RWPE2 (cell line): ENCODE measurements around the gene ULK3.

ENCODE experiments used
- ATAC-seq: fragments of 200-7000 bp; cut with Tn5 transposase; 3 replicates; pipeline ENCODE4 v1.9.1; 2021; ENCODE audit warnings: low read depth
- DNase-seq: peaks from one replicate; pipeline ENCODE4 v3.0.0-alpha.2; 2020; ENCODE audit warnings: low spot score
- H3K27ac ChIP-seq: fragments of 450-650 bp; 2 replicates; pipeline ENCODE4 v1.5.1; 2017; ENCODE audit warnings: mild to moderate bottlenecking; ENCODE audit not compliant: poor library complexity, severe bottlenecking
- H3K27me3 ChIP-seq: fragments of 250-450 bp; sonication (Bioruptor Pico); 2 replicates; pipeline ENCODE4 v1.5.1; 2021; ENCODE audit warnings: mild to moderate bottlenecking, moderate library complexity; ENCODE audit not compliant: insufficient read depth, poor library complexity, severe bottlenecking
- H3K36me3 ChIP-seq: fragments of 250-450 bp; sonication (Bioruptor Pico); 2 replicates; pipeline ENCODE4 v1.5.1; 2020; ENCODE audit warnings: low read depth, mild to moderate bottlenecking, moderate library complexity
- H3K4me1 ChIP-seq: fragments of 250-450 bp; sonication (Bioruptor Pico); 2 replicates; pipeline ENCODE4 v1.5.1; 2021; ENCODE audit warnings: mild to moderate bottlenecking, moderate library complexity; ENCODE audit not compliant: insufficient read depth, poor library complexity, severe bottlenecking
- H3K4me3 ChIP-seq: fragments of 250-450 bp; sonication (Bioruptor Pico); 2 replicates; pipeline ENCODE4 v1.5.1; 2021; ENCODE audit warnings: mild to moderate bottlenecking, moderate library complexity; ENCODE audit not compliant: severe bottlenecking
- H3K9me3 ChIP-seq: fragments of 250-450 bp; sonication (Bioruptor Pico); 2 replicates; pipeline ENCODE4 v1.5.1; 2021; ENCODE audit warnings: mild to moderate bottlenecking, moderate library complexity; ENCODE audit not compliant: severe bottlenecking
- CTCF ChIP-seq: fragments of 450-650 bp; IDR thresholded peaks from one replicate; pipeline ENCODE4 v1.5.1; 2017; ENCODE audit warnings: mild to moderate bottlenecking, moderate library complexity; ENCODE audit not compliant: poor library complexity, severe bottlenecking

The ULK3 gene

GRCh38 chr15:74864296-74864695, 21.3 kb upstream of the ULK3 start:
- H3K9me3 ChIP-seq: no peaks in the 10 kb centered on the region
- DNase-seq (no peak), ATAC-seq (no peak)
- H3K27me3 ChIP-seq: no peaks in the 10 kb centered on the region
- no peak for TF ChIP-seq CTCF
- no peak overlapping the region for H3K4me3 ChIP-seq
- peak overlapping the region; percentile 74 for H3K27ac ChIP-seq
- H3K36me3 ChIP-seq: peaks cover 22% of the 10 kb centered on the region
- peaks cover 43% of the 10 kb centered on the region for H3K4me1 ChIP-seq

DNA sequence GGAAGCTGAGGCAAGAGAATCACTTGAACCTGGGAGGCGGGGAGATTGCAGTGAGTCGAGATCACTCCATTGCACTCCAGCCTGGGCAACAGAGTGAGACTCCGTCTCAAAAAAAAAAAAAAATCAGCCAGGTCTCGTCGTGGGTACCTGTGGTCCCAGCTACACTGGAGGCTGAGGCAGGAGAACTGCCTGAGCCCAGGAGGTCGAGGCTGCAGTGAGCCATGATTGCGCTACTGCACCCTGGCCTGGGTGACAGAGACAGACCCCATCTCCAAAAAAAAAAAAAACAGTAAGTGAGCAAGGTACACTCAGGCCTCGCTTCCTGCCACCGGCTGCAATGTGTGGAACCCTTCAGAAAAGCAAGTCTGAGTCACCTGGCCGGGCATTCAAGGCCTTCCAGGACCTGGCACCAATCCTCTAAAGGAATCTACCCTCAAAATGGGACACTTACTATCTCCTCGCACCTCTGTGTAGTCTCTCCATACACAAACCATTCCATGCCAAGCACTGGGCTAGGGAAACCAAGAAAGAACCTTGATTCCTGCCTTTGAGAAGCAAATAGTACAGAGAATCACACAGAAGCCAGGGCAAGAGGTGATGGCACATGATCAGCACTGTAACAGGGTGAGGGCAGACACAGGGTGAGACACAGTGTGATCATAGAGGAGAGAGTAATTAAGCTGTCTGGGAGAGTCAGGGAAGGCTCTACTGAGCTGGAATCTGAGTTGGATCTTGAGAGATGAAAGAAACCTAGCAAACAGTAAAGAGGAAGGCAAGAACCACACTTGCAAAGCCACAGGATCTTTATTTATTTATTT, 20.5 kb upstream of the ULK3 start:
- TF ChIP-seq CTCF: no peak
- Histone ChIP-seq H3K9me3 (no peaks in the 10 kb centered on the region), H3K4me1 (peaks cover 43% of the 10 kb centered on the region), H3K27me3 (no peaks in the 10 kb centered on the region), H3K36me3 (peaks cover 17% of the 10 kb centered on the region), H3K4me3 (no peak overlapping the region), H3K27ac (peak overlapping the region; percentile 74)
- ATAC-seq (peak; percentile 70), DNase-seq (no peak)

- H3K4me3 ChIP-seq: no peak overlapping the region
- TF ChIP-seq CTCF: no peak
- H3K9me3 ChIP-seq: no peaks in the 10 kb centered on the region
- no peak overlapping the region for H3K27ac ChIP-seq
- H3K27me3 ChIP-seq: no peaks in the 10 kb centered on the region
- DNase-seq (no peak), ATAC-seq (no peak)
- H3K36me3 ChIP-seq: peaks cover 19% of the 10 kb centered on the region
- H3K4me1 ChIP-seq: peaks cover 5% of the 10 kb centered on the region
These were observed 15.4 kb upstream of the ULK3 start for GRCh38 chr15:74858369-74858740.

GRCh38 chr15:74857671-74858368, 14.9 kb upstream of the ULK3 start:
- H3K4me3 ChIP-seq: no peak overlapping the region
- H3K9me3 ChIP-seq: no peaks in the 10 kb centered on the region
- no peaks in the 10 kb centered on the region for H3K4me1 ChIP-seq
- H3K36me3 ChIP-seq: peaks cover 25% of the 10 kb centered on the region
- H3K27me3 ChIP-seq: no peaks in the 10 kb centered on the region
- H3K27ac ChIP-seq: no peak overlapping the region
- peak; percentile 42 for DNase-seq
- no peak for ATAC-seq
- TF ChIP-seq CTCF: no peak
